ENCODE measurements around the gene THSD4.

DNA sequence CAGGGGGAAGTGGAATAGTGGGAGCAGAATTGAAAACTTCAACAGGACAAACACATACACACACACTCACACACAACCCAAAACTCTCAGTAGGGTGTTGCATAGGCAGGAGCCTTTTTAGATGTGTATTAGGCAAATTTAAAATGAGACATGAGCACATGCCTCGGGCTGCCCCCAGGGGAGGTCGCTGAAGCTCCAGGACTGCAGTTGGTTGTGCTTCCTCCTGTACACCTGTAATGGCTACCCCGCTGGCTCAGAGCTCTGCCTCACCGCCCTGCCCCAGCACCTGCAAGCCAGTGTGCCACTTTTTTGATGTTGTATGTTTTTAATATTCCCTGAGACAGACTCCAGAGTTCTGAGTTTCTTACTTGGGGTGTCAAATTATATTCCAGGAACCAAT, 391.7 kb downstream of the THSD4 start:
- TF ChIP-seq, protein P1, sequence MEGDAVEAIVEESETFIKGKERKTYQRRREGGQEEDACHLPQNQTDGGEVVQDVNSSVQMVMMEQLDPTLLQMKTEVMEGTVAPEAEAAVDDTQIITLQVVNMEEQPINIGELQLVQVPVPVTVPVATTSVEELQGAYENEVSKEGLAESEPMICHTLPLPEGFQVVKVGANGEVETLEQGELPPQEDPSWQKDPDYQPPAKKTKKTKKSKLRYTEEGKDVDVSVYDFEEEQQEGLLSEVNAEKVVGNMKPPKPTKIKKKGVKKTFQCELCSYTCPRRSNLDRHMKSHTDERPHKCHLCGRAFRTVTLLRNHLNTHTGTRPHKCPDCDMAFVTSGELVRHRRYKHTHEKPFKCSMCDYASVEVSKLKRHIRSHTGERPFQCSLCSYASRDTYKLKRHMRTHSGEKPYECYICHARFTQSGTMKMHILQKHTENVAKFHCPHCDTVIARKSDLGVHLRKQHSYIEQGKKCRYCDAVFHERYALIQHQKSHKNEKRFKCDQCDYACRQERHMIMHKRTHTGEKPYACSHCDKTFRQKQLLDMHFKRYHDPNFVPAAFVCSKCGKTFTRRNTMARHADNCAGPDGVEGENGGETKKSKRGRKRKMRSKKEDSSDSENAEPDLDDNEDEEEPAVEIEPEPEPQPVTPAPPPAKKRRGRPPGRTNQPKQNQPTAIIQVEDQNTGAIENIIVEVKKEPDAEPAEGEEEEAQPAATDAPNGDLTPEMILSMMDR (IDR thresholded peaks at IDR 0.05): no peak
- no peak for TF ChIP-seq POLR2A (IDR thresholded peaks at IDR 0.05)
